ENCODE measurements around the gene GOSR1. TPM values are rescaled to one million over a fixed set of nuclear protein-coding genes. Genes with fewer than 3 reads are reported as not detected.
"Not testable (repeated sequence)": the region's sequence is repeated elsewhere in the genome, so short reads cannot be mapped to it uniquely, and the experiment has no call there.

Gene GOSR1
- total RNA-seq, 2 donors from 2014 or later: 50.8 to 57.3 TPM

DNA sequence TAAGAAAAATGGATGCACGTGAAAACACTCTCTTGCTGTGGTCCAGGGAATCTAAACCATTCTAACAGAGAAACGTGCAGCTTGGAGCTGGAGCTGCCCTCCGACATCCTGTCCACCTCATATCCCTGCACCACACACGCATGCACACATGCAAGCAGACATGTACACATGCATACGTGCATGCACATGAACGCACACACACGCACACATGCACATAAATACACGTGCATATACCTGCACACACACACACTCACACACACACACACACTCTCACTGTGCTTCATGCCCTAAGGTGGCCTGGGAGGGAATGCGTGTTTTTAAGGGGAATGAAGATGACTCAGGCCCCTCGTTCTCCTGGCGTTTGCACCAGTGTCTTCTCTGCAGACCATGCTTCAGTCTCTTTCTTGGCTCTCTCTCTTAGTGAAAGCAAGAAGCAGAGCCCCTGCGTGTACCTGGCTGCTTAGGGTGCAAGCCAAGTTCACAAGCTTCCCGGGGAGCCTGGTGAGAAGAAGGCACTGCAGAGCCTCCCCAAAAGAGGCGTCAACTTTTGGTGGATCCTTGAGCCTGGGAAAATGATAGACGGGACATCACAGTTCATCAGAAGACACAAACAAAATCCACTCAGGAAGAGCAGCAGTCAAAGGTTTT, 72.8 kb downstream of the GOSR1 start:
- H3K9me3 ChIP-seq (ENCODE audit: control insufficient read depth, low read length): no peaks in the 10 kb centered on the region
- DNase-seq: peak; percentile 43
- H3K27ac Mint-ChIP-seq: no peak overlapping the region
- no peaks in the 10 kb centered on the region for H3K36me3 ChIP-seq (ENCODE audit: control insufficient read depth, insufficient read depth, low read length)
- TF ChIP-seq, protein P1, sequence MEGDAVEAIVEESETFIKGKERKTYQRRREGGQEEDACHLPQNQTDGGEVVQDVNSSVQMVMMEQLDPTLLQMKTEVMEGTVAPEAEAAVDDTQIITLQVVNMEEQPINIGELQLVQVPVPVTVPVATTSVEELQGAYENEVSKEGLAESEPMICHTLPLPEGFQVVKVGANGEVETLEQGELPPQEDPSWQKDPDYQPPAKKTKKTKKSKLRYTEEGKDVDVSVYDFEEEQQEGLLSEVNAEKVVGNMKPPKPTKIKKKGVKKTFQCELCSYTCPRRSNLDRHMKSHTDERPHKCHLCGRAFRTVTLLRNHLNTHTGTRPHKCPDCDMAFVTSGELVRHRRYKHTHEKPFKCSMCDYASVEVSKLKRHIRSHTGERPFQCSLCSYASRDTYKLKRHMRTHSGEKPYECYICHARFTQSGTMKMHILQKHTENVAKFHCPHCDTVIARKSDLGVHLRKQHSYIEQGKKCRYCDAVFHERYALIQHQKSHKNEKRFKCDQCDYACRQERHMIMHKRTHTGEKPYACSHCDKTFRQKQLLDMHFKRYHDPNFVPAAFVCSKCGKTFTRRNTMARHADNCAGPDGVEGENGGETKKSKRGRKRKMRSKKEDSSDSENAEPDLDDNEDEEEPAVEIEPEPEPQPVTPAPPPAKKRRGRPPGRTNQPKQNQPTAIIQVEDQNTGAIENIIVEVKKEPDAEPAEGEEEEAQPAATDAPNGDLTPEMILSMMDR (conservative IDR thresholded peaks at IDR 0.05): no peak
- H3K4me1 ChIP-seq (ENCODE audit: control insufficient read depth, insufficient read depth, low read length): no peaks in the 10 kb centered on the region
- no peaks in the 10 kb centered on the region for H3K9me3 Mint-ChIP-seq
- no peak overlapping the region for H3K4me3 ChIP-seq (ENCODE audit: low read length)
- H3K36me3 Mint-ChIP-seq (ENCODE audit: low read depth): no peaks in the 10 kb centered on the region
- no peak overlapping the region for H3K9ac ChIP-seq (ENCODE audit: extremely low read depth, low read length, poor library complexity, severe bottlenecking)
- no peaks in the 10 kb centered on the region for H3K27me3 ChIP-seq (ENCODE audit: control insufficient read depth, insufficient read depth, low read length, poor library complexity, severe bottlenecking)
- no peaks in the 10 kb centered on the region for H3K27me3 Mint-ChIP-seq (ENCODE audit: insufficient read depth)
- WGBS, 2 experiments (ENCODE audit: insufficient coverage in 1 of 2, insufficient read length in 1 of 2): 88 to 92% methylated on average over 7 to 15 of the region's 15 CpGs
- H3K27ac ChIP-seq (ENCODE audit: low read depth, low read length): no peak overlapping the region
- no peak overlapping the region for H3K4me3 Mint-ChIP-seq
- H3K4me1 Mint-ChIP-seq: peaks cover 5% of the 10 kb centered on the region

DNA sequence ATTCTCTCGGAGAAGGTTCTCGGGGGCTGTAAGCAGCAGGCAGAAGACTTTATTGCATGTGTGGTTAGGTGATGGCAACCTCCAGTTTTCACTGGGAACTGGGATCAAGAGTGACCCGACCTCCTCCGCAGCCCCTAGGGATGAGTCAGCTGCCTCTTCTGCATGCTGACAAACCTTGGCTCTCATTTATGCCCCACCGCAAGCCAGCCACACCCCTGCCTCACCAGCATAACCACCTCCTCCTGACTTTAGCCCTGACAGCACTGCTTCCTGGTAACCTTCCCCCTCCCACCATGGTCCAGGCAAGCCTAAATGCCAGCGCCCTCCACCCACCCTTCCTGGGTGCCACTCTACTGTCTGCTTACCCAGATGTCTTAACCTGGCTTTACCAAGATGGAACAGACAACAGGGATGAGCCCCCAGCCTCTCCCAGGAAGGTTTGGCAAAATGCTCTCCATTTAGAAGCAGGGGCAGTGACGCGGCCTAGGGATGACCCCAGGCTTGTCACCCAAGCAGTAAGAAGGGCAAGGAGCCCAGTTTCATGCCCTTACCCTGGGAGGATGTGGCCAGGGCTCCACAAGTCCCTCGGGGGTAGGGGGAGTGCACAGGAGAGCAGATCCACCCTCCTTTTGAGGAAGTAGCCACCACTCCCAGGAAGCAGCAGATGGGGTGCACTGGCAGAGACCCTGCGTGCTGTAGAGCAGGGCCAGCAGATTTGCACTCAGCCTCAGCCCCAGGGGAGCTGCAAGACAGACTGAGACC, 73.5 kb downstream of the GOSR1 start:
- no peaks in the 10 kb centered on the region for H3K9me3 ChIP-seq (ENCODE audit: control insufficient read depth, low read length)
- Mint-ChIP-seq H3K36me3 (ENCODE audit: low read depth) (no peaks in the 10 kb centered on the region), H3K9me3 (no peaks in the 10 kb centered on the region), H3K4me3 (no peak overlapping the region), H3K27ac (no peak overlapping the region), H3K27me3 (ENCODE audit: insufficient read depth) (no peaks in the 10 kb centered on the region), H3K4me1 (peaks cover 5% of the 10 kb centered on the region)
- H3K36me3 ChIP-seq (ENCODE audit: control insufficient read depth, insufficient read depth, low read length): no peaks in the 10 kb centered on the region
- DNase-seq: peak; percentile 50
- no peaks in the 10 kb centered on the region for H3K4me1 ChIP-seq (ENCODE audit: control insufficient read depth, insufficient read depth, low read length)
- TF ChIP-seq, protein P1 (conservative IDR thresholded peaks at IDR 0.05): no peak
- 78 to 90% methylated on average over 5 to 10 of the region's 10 CpGs for WGBS, 2 experiments (ENCODE audit: insufficient coverage in 1 of 2, insufficient read length in 1 of 2)
- H3K27ac ChIP-seq (ENCODE audit: low read depth, low read length): no peak overlapping the region
- no peak overlapping the region for H3K9ac ChIP-seq (ENCODE audit: extremely low read depth, low read length, poor library complexity, severe bottlenecking)
- H3K4me3 ChIP-seq (ENCODE audit: low read length): no peak overlapping the region
- H3K27me3 ChIP-seq (ENCODE audit: control insufficient read depth, insufficient read depth, low read length, poor library complexity, severe bottlenecking): no peaks in the 10 kb centered on the region

DNA sequence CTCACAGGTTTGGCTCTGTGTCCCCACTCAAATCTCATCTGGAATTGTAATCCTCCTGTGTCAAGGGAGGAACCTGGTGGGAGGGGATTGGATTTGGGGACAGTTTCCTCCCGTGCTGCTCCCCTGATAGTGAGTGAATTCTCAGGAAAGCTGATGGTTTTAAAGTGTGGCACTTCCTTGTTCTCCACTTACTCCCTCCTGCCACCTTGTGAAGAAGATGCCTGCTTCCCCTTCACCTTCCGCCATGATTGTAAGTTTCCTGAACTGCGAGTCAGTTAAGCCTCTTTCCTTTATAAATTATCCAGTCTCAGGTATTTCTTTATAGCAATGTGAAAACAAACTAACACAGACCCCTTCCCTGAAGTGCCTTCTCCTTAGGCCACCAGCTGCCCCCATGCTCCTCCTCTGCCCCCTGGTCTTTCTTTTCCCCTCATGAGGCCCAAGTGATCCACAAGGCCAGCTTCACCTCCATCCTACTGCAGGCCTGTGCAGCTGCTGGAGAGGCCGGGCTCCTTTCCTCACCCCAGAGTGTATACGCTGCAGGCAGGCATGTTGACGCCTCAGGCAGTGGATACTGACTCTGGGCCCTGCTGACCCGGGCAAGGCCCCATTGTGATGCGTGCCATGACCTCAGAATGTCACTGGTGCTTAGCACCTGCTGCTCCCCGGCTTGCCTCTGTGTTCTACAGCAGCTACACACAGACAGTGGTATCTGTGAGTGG, 74.2 kb downstream of the GOSR1 start:
- not testable (repeated sequence) for H3K4me3 ChIP-seq (ENCODE audit: low read length); H3K27me3 ChIP-seq (ENCODE audit: control insufficient read depth, insufficient read depth, low read length, poor library complexity, severe bottlenecking); H3K27me3 Mint-ChIP-seq (ENCODE audit: insufficient read depth); H3K36me3 ChIP-seq (ENCODE audit: control insufficient read depth, insufficient read depth, low read length); H3K4me1 Mint-ChIP-seq; H3K27ac ChIP-seq (ENCODE audit: low read depth, low read length); H3K4me3 Mint-ChIP-seq; H3K9ac ChIP-seq (ENCODE audit: extremely low read depth, low read length, poor library complexity, severe bottlenecking); H3K9me3 Mint-ChIP-seq; H3K27ac Mint-ChIP-seq; H3K9me3 ChIP-seq (ENCODE audit: control insufficient read depth, low read length); H3K4me1 ChIP-seq (ENCODE audit: control insufficient read depth, insufficient read depth, low read length); H3K36me3 Mint-ChIP-seq (ENCODE audit: low read depth)
- WGBS, 2 experiments (ENCODE audit: insufficient coverage in 1 of 2, insufficient read length in 1 of 2): 70 to 86% methylated on average over 8 to 9 of the region's 9 CpGs
- DNase-seq: peak; percentile 87
- TF ChIP-seq, protein P1 (conservative IDR thresholded peaks at IDR 0.05): peak; percentile 19

Data from endodermal cell (in vitro differentiated cells).